ENCODE measurements around the gene SGCD. TPM values are rescaled to one million over a fixed set of nuclear protein-coding genes. Genes with fewer than 3 reads are reported as not detected.

SGCD gene
- total RNA-seq, 2 experiments from 2014 or later = not detected

GRCh38 chr5:156534085-156534484, 207.1 kb downstream of the SGCD start:
- no peaks in the 10 kb centered on the region for H3K36me3 ChIP-seq (ENCODE audit: insufficient read depth, low read length)
- no peak overlapping the region for H3K4me3 ChIP-seq (ENCODE audit: low read length)
- ATAC-seq (ENCODE audit: poor library complexity) (no peak), DNase-seq (no peak)
- no peak overlapping the region for H3K27ac ChIP-seq (ENCODE audit: low read depth in 1 of 2, low read length in 2 of 2)
- H3K27me3 Mint-ChIP-seq = peaks cover 27% of the 10 kb centered on the region
- CTCF ChIA-PET = no interaction called here
- H3K4me3 Mint-ChIP-seq = no peak overlapping the region
- H3K27ac Mint-ChIP-seq = no peak overlapping the region
- H3K4me1 ChIP-seq (ENCODE audit: insufficient read depth, low read length) = no peaks in the 10 kb centered on the region
- POLR2A ChIA-PET = no interaction called here
- intact Hi-C loops (cut with DNase I, micrococcal nuclease) = no loop called here
- H3K27me3 ChIP-seq (ENCODE audit: control insufficient read depth in 1 of 2, insufficient read depth in 2 of 2, low read length in 2 of 2) = no peaks in the 10 kb centered on the region
- TF ChIP-seq CTCF (IDR thresholded peaks at IDR 0.05) = no peak
- no peaks in the 10 kb centered on the region for H3K36me3 Mint-ChIP-seq (ENCODE audit: low read depth)
- H3K4me1 Mint-ChIP-seq (ENCODE audit: low read depth) = no peaks in the 10 kb centered on the region
- H3K9me3 Mint-ChIP-seq = no peaks in the 10 kb centered on the region
- H3K9me3 ChIP-seq (ENCODE audit: control insufficient read depth in 1 of 2, insufficient read depth in 1 of 2, low read length in 2 of 2) = peaks cover 0 to 3% of the 10 kb centered on the region in 2 experiments

GRCh38 chr5:156534906-156535485, 208.0 kb downstream of the SGCD start:
- Mint-ChIP-seq H3K4me1 (ENCODE audit: low read depth) (no peaks in the 10 kb centered on the region), H3K27me3 (peaks cover 20% of the 10 kb centered on the region), H3K4me3 (no peak overlapping the region), H3K9me3 (no peaks in the 10 kb centered on the region), H3K27ac (no peak overlapping the region), H3K36me3 (ENCODE audit: low read depth) (no peaks in the 10 kb centered on the region)
- H3K4me3 ChIP-seq (ENCODE audit: low read length) = no peak overlapping the region
- no peaks in the 10 kb centered on the region for H3K4me1 ChIP-seq (ENCODE audit: insufficient read depth, low read length)
- intact Hi-C loops (cut with DNase I, micrococcal nuclease) = no loop called here
- peaks cover 0 to 3% of the 10 kb centered on the region in 2 experiments for H3K9me3 ChIP-seq (ENCODE audit: control insufficient read depth in 1 of 2, insufficient read depth in 1 of 2, low read length in 2 of 2)
- DNase-seq (no peak), ATAC-seq (ENCODE audit: poor library complexity) (no peak)
- H3K27ac ChIP-seq (ENCODE audit: low read depth in 1 of 2, low read length in 2 of 2) = no peak overlapping the region
- ChIA-PET POLR2A (no interaction called here), CTCF (no interaction called here)
- no peaks in the 10 kb centered on the region for H3K36me3 ChIP-seq (ENCODE audit: insufficient read depth, low read length)
- TF ChIP-seq CTCF (IDR thresholded peaks at IDR 0.05) = no peak
- H3K27me3 ChIP-seq (ENCODE audit: control insufficient read depth in 1 of 2, insufficient read depth in 2 of 2, low read length in 2 of 2) = no peaks in the 10 kb centered on the region

GRCh38 chr5:156540491-156540890, 213.5 kb downstream of the SGCD start:
- intact Hi-C loops (cut with DNase I, micrococcal nuclease) = no loop called here
- no peaks in the 10 kb centered on the region for H3K36me3 ChIP-seq (ENCODE audit: insufficient read depth, low read length)
- H3K4me3 Mint-ChIP-seq = no peak overlapping the region
- no peaks in the 10 kb centered on the region for H3K9me3 ChIP-seq (ENCODE audit: control insufficient read depth in 1 of 2, insufficient read depth in 1 of 2, low read length in 2 of 2)
- CTCF ChIA-PET = no interaction called here
- ATAC-seq (ENCODE audit: poor library complexity) (no peak), DNase-seq (no peak)
- H3K27ac ChIP-seq (ENCODE audit: low read depth in 1 of 2, low read length in 2 of 2) = no peak overlapping the region
- H3K27ac Mint-ChIP-seq = no peak overlapping the region
- POLR2A ChIA-PET = no interaction called here
- H3K27me3 Mint-ChIP-seq = peaks cover 19% of the 10 kb centered on the region
- H3K4me3 ChIP-seq (ENCODE audit: low read length) = no peak overlapping the region
- no peaks in the 10 kb centered on the region for H3K4me1 Mint-ChIP-seq (ENCODE audit: low read depth)
- no peaks in the 10 kb centered on the region for H3K9me3 Mint-ChIP-seq
- no peaks in the 10 kb centered on the region for H3K27me3 ChIP-seq (ENCODE audit: control insufficient read depth in 1 of 2, insufficient read depth in 2 of 2, low read length in 2 of 2)
- no peak for TF ChIP-seq CTCF (IDR thresholded peaks at IDR 0.05)
- no peaks in the 10 kb centered on the region for H3K36me3 Mint-ChIP-seq (ENCODE audit: low read depth)
- no peaks in the 10 kb centered on the region for H3K4me1 ChIP-seq (ENCODE audit: insufficient read depth, low read length)

All from CD4-positive, alpha-beta T cell (primary cell).